ENCODE data around the gene PTCH1.

The PTCH1 gene

DNA sequence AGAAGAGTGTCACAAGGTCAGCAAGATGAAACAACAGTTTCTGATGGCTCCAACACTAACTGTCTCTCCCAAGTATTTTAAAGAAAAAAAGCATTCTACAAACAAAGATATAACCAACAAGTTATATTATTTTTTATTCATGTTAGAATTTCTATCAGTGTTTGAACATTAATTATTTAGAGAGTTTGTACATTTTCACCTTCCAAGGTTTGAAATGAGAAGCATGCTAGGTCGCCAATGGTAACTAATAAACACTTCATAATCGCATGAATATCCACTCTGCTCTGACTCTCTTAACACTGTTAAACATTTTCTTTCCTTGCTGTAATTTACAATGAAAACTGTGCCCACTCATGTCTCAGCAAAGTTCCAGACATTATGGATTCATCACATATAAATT is 73.5 kb downstream of the PTCH1 start:
- no peak for TF ChIP-seq CTCF (IDR thresholded peaks at IDR 0.05)
- no peak for DNase-seq (ENCODE audit: low spot score)
- H3K27ac ChIP-seq: no peak overlapping the region
- no peak overlapping the region for H3K4me3 ChIP-seq

DNA sequence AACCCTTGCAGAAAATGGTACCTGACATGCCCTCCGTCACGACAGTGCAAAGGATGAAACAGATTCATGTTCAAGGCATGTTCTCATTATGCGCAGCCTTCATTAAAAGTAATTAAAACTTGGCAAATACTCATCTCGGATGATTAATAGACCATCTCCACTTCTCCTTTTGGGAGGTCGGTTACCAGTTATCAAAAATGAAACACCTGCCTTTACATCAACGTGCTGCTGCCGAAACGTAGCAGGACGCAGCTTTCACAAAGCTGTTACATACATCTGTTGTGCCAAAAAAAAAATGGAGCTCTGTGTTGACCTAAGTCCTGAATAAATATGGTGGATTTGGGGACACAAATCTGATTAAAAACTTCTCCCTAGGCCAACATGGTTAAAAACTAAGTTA is 75.7 kb downstream of the PTCH1 start:
- no peak for DNase-seq (ENCODE audit: low spot score)
- no peak overlapping the region for H3K4me3 ChIP-seq
- TF ChIP-seq CTCF (IDR thresholded peaks at IDR 0.05): no peak

GRCh38 chr9:95440447-95440846 is 76.3 kb downstream of the PTCH1 start:
- no peak for DNase-seq (ENCODE audit: low spot score)
- TF ChIP-seq CTCF (IDR thresholded peaks at IDR 0.05): no peak
- H3K27ac ChIP-seq: no peak overlapping the region
- H3K4me3 ChIP-seq: no peak overlapping the region

More for the DNA sequence above, 75.7 kb downstream of the PTCH1 start:
- H3K27ac ChIP-seq: no peak overlapping the region

DNA sequence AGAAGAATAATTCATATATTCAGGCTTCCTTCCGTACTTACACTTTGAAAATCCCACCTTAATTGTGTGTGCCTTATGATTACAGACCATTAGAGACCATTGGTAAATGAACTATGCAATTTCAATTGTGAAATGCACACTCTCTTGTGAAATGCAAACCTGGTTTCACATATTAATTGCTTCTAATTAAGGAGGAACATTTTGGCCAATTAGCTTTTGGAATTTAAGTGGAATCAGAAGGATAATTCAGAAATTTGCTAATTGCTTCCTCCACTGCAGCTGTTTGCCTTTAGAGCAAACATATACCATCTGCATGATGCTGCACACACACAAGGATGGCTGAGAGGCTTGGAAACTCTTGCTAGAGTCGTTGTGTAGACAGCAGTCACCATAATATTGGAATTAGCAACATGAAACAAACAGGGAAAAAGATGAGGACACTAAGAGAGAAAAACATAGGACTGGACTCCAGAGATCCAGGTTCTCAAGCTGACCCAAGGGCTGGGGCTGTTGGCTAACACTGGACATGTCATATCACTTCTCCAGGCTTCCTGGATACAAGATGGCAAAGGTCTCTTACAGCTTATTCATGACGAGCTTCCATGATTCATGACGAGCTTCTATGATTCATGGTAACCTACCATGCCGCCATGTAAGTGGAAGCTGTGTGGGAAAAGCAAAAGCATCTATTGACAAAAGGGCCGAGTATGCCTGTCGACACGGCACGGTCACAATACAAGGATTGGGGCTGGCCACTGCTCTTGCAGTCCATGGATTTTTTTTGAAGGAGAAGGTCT is 78.0 kb downstream of the PTCH1 start:
- no peak for TF ChIP-seq CTCF (IDR thresholded peaks at IDR 0.05)
- H3K27ac ChIP-seq: no peak overlapping the region

DNA sequence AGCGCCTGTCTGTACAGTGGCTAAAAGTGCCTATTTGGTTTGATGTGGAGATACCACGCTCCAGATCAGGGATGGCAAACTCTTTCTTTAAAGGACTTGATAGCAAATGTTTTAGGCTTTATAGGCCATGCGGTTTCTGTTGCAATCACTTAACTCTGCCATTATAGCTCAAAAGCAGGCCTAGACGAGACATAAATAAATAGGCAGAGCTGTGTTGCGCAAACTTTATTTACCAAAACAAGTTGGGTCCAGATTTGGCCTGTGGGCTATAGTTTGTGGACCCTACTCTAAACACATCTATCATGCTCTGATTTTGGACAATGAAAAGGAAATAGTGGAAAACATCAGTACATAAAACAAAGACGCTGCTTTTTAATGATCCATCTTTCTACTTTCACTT is 79.2 kb downstream of the PTCH1 start:
- DNase-seq (ENCODE audit: low spot score): no peak
- Histone ChIP-seq H3K27ac (no peak overlapping the region), H3K4me3 (no peak overlapping the region)
- no peak for TF ChIP-seq CTCF (IDR thresholded peaks at IDR 0.05)

More for the DNA sequence above, 78.0 kb downstream of the PTCH1 start:
- no peak overlapping the region for H3K4me3 ChIP-seq
- DNase-seq (ENCODE audit: low spot score): no peak

GRCh38 chr9:95436416-95436815 is 80.4 kb downstream of the PTCH1 start:
- Histone ChIP-seq H3K27ac (no peak overlapping the region), H3K4me3 (no peak overlapping the region)
- DNase-seq (ENCODE audit: low spot score): no peak
- no peak for TF ChIP-seq CTCF (IDR thresholded peaks at IDR 0.05)

- DNase-seq (ENCODE audit: low spot score): no peak
- TF ChIP-seq CTCF (IDR thresholded peaks at IDR 0.05): no peak
- no peak overlapping the region for H3K4me3 ChIP-seq
- no peak overlapping the region for H3K27ac ChIP-seq
Measured at GRCh38 chr9:95435074-95435728, 81.6 kb downstream of the PTCH1 start.

Data from coronary artery (tissue), 2 donors.